Placental epithelial cell (primary cell): ENCODE results near the gene C1orf53. TPM values are rescaled to one million over a fixed set of nuclear protein-coding genes. Genes with fewer than 3 reads are reported as not detected.

ENCODE experiments used
- total RNA-seq: library from RNA; depleted of rRNA; stranded (reverse); fragments of >200 nt; gene quantifications from 2 replicates; pipeline ENCODE4 v1.2.3, GENCODE V29; 2012

C1orf53 gene
- 10.6 and 18.7 TPM in 2 replicates for total RNA-seq

DNA sequence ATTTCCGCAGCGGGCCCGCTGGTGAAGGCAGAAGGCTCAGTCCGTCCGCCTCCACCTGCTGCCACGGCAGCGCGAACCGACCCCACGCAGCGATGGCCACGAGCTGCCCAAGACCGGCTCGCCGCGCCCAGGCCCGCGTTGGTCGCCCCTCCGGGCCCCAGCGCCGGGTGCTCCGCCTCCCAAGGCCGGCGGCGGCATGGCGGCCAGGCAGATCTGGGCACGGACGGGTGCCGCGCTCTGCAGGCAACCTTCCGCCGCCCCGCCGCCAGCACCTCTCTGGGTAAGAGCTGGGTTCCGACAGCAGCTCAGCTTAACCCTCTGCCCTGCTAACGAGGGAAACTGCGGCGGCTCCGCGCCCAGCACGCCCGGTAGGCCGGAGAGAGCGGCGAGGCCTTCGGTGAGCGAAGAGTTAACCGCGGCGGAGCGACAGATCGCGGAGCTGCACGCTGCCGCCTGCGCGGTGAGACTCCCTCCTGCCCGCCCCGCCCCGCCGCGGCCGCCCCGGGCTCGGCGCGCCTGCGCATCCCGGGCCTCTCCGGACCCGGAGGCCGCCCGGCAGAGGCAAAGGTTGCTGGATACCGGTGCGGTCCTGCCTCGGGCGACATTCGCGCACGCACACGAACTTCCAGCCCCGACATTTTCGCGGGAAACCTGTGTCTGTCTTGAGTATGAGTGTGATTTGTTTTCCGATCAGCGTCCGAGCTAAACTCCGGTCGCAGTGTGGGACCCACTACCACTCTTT, at the start of gene C1orf53:
C1orf53 (plus strand) TSS at position 177 of the 742 bp plus-strand sequence; CDS start at position 197, 20 bp downstream.

Other genes with a start within 250 kb of the C1orf53 start
- gene DENND1B, start 127.2 kb upstream of the C1orf53 start, total RNA-seq, result 28.7 and 39.3 TPM in 2 replicates
- under 0.01 and 1.2 TPM in 2 replicates for gene LHX9, start 14.7 kb downstream of the C1orf53 start, total RNA-seq